ENCODE measurements around the gene PXDC1. TPM values are rescaled to one million over a fixed set of nuclear protein-coding genes. Genes with fewer than 3 reads are reported as not detected.

The PXDC1 gene
- polyA plus RNA-seq, 1 donor from 2014 or later = 3.9 TPM

GRCh38 chr6:3795836-3796718, 44.6 kb upstream of the PXDC1 start:
- H3K36me3 ChIP-seq (ENCODE audit: insufficient read depth, low read length) = no peaks in the 10 kb centered on the region
- no peaks in the 10 kb centered on the region for H3K9me2 ChIP-seq (ENCODE audit: insufficient read depth, low read length)
- no peaks in the 10 kb centered on the region for H3K79me2 ChIP-seq (replicated peaks; ENCODE audit: insufficient read depth, low read length)
- no peaks in the 10 kb centered on the region for H3F3A ChIP-seq (ENCODE audit: insufficient read depth, low read length, poor library complexity, severe bottlenecking)
- H4K20me1 ChIP-seq (ENCODE audit: insufficient read depth) = no peaks in the 10 kb centered on the region
- H2AFZ ChIP-seq (ENCODE audit: low read depth, low read length) = no peak overlapping the region
- TF ChIP-seq EP300 (conservative IDR thresholded peaks at IDR 0.05; ENCODE audit: poor library complexity, severe bottlenecking) = no peak
- TF ChIP-seq, protein P1, sequence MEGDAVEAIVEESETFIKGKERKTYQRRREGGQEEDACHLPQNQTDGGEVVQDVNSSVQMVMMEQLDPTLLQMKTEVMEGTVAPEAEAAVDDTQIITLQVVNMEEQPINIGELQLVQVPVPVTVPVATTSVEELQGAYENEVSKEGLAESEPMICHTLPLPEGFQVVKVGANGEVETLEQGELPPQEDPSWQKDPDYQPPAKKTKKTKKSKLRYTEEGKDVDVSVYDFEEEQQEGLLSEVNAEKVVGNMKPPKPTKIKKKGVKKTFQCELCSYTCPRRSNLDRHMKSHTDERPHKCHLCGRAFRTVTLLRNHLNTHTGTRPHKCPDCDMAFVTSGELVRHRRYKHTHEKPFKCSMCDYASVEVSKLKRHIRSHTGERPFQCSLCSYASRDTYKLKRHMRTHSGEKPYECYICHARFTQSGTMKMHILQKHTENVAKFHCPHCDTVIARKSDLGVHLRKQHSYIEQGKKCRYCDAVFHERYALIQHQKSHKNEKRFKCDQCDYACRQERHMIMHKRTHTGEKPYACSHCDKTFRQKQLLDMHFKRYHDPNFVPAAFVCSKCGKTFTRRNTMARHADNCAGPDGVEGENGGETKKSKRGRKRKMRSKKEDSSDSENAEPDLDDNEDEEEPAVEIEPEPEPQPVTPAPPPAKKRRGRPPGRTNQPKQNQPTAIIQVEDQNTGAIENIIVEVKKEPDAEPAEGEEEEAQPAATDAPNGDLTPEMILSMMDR (IDR thresholded peaks at IDR 0.05; ENCODE audit: poor library complexity, severe bottlenecking) = no peak
- TF ChIP-seq, protein P2, sequence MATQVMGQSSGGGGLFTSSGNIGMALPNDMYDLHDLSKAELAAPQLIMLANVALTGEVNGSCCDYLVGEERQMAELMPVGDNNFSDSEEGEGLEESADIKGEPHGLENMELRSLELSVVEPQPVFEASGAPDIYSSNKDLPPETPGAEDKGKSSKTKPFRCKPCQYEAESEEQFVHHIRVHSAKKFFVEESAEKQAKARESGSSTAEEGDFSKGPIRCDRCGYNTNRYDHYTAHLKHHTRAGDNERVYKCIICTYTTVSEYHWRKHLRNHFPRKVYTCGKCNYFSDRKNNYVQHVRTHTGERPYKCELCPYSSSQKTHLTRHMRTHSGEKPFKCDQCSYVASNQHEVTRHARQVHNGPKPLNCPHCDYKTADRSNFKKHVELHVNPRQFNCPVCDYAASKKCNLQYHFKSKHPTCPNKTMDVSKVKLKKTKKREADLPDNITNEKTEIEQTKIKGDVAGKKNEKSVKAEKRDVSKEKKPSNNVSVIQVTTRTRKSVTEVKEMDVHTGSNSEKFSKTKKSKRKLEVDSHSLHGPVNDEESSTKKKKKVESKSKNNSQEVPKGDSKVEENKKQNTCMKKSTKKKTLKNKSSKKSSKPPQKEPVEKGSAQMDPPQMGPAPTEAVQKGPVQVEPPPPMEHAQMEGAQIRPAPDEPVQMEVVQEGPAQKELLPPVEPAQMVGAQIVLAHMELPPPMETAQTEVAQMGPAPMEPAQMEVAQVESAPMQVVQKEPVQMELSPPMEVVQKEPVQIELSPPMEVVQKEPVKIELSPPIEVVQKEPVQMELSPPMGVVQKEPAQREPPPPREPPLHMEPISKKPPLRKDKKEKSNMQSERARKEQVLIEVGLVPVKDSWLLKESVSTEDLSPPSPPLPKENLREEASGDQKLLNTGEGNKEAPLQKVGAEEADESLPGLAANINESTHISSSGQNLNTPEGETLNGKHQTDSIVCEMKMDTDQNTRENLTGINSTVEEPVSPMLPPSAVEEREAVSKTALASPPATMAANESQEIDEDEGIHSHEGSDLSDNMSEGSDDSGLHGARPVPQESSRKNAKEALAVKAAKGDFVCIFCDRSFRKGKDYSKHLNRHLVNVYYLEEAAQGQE (IDR thresholded peaks at IDR 0.05; ENCODE audit: borderline replicate concordance) = no peak
- TF ChIP-seq POLR2AphosphoS5 (IDR thresholded peaks at IDR 0.05) = no peak
- no peak for TF ChIP-seq RAD21 (conservative IDR thresholded peaks at IDR 0.05)
- no peak for TF ChIP-seq TAF1 (IDR thresholded peaks at IDR 0.05; ENCODE audit: low read depth)
- TF ChIP-seq MXI1 (conservative IDR thresholded peaks at IDR 0.05; ENCODE audit: poor library complexity, severe bottlenecking) = no peak
- no peak for TF ChIP-seq EZH2 (IDR thresholded peaks at IDR 0.05; ENCODE audit: borderline replicate concordance, insufficient read depth, low read length, poor library complexity, severe bottlenecking)
- no peak for TF ChIP-seq SMC3 (conservative IDR thresholded peaks at IDR 0.05; ENCODE audit: poor library complexity)
- H3K4me2 ChIP-seq (ENCODE audit: low read length) = no peak overlapping the region
- no peak overlapping the region for H3K4me3 ChIP-seq (ENCODE audit: low read length)
- H3K9me3 ChIP-seq (ENCODE audit: low read length) = no peaks in the 10 kb centered on the region
- no peak overlapping the region for H3K9ac ChIP-seq (ENCODE audit: low read length)
- H3K27ac ChIP-seq (ENCODE audit: low read length) = no peak overlapping the region
- H3K27me3 ChIP-seq (ENCODE audit: insufficient read depth, low read depth, low read length) = no peaks in the 10 kb centered on the region

DNA sequence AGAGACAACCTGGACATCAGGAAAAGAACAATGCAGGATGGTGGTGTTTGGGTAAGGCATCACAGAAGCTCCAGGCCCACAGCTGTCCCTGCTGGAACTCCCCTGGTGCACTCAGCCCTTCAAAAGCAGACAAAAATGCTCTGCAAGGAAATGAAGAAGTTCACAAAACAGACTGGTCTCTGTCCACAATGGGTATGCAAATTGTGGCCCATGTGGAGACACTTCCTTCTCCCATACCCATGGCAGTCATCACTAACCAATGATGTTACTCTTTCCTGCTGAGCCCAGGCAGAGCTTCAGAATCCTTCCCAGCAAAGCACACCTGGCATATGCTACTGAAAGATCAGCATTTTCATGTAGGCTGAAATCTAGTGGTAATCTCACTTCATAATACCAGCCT, 42.6 kb upstream of the PXDC1 start:
- Histone ChIP-seq H3K27me3 (ENCODE audit: insufficient read depth, low read depth, low read length) (no peaks in the 10 kb centered on the region), H4K20me1 (ENCODE audit: insufficient read depth) (no peaks in the 10 kb centered on the region), H3K4me3 (ENCODE audit: low read length) (no peak overlapping the region), H3K9me3 (ENCODE audit: low read length) (no peaks in the 10 kb centered on the region), H3K27ac (ENCODE audit: low read length) (no peak overlapping the region), H3K79me2 (replicated peaks; ENCODE audit: insufficient read depth, low read length) (no peaks in the 10 kb centered on the region), H3K4me2 (ENCODE audit: low read length) (no peak overlapping the region), H3F3A (ENCODE audit: insufficient read depth, low read length, poor library complexity, severe bottlenecking) (no peaks in the 10 kb centered on the region), H2AFZ (ENCODE audit: low read depth, low read length) (no peak overlapping the region), H3K9ac (ENCODE audit: low read length) (no peak overlapping the region), H3K36me3 (ENCODE audit: insufficient read depth, low read length) (no peaks in the 10 kb centered on the region), H3K9me2 (ENCODE audit: insufficient read depth, low read length) (no peaks in the 10 kb centered on the region)
- no peak for TF ChIP-seq RAD21 (conservative IDR thresholded peaks at IDR 0.05)
- TF ChIP-seq, protein P1 (IDR thresholded peaks at IDR 0.05; ENCODE audit: poor library complexity, severe bottlenecking) = no peak
- TF ChIP-seq, protein P2 (IDR thresholded peaks at IDR 0.05; ENCODE audit: borderline replicate concordance) = no peak
- TF ChIP-seq EP300 (conservative IDR thresholded peaks at IDR 0.05; ENCODE audit: poor library complexity, severe bottlenecking) = no peak
- no peak for TF ChIP-seq EZH2 (IDR thresholded peaks at IDR 0.05; ENCODE audit: borderline replicate concordance, insufficient read depth, low read length, poor library complexity, severe bottlenecking)
- no peak for TF ChIP-seq TAF1 (IDR thresholded peaks at IDR 0.05; ENCODE audit: low read depth)
- TF ChIP-seq MXI1 (conservative IDR thresholded peaks at IDR 0.05; ENCODE audit: poor library complexity, severe bottlenecking) = no peak
- TF ChIP-seq POLR2AphosphoS5 (IDR thresholded peaks at IDR 0.05) = no peak
- no peak for TF ChIP-seq SMC3 (conservative IDR thresholded peaks at IDR 0.05; ENCODE audit: poor library complexity)

All from neural cell (in vitro differentiated cells).